KMS-11 (cell line): ENCODE data around the gene ZBTB7B.
A peak's percentile ranks its signal among the peaks of the same experiment; 100 is the strongest.

Experiments
- H2AFZ ChIP-seq: fragments of 200-600 bp; sonication (generic); 2 replicates; pipeline ENCODE4 v1.6.1; 2016; ENCODE audit warnings: antibody characterized with exemption, mixed run types, low read depth
- H3K27ac ChIP-seq: fragments of 200-600 bp; sonication (generic); 2 replicates; pipeline ENCODE4 v1.6.1; 2016; ENCODE audit warnings: mild to moderate bottlenecking, mixed run types
- H3K27me3 ChIP-seq: fragments of 200-600 bp; sonication (generic); 2 replicates; pipeline ENCODE4 v1.6.1; 2017; ENCODE audit warnings: mild to moderate bottlenecking, low read depth, mixed run types, moderate library complexity; ENCODE audit not compliant: insufficient read depth
- H3K36me3 ChIP-seq: fragments of 200-600 bp; sonication (generic); 2 replicates; pipeline ENCODE4 v1.6.1; 2017; ENCODE audit warnings: mild to moderate bottlenecking, mixed run types; ENCODE audit not compliant: insufficient read depth
- H3K4me1 ChIP-seq: fragments of 200-600 bp; sonication (generic); 2 replicates; pipeline ENCODE4 v1.6.1; 2016; ENCODE audit warnings: mild to moderate bottlenecking, low read depth, mixed run types; ENCODE audit not compliant: poor library complexity, severe bottlenecking
- H3K4me2 ChIP-seq: fragments of 200-600 bp; sonication (generic); 2 replicates; pipeline ENCODE4 v1.7.0; 2016; ENCODE audit warnings: mild to moderate bottlenecking, mixed run types
- H3K4me3 ChIP-seq: fragments of 200-600 bp; sonication (generic); IDR thresholded peaks from 2 replicates; pipeline ENCODE4 v1.6.1; 2017; ENCODE audit warnings: low read depth, low read length, mixed read lengths; ENCODE audit not compliant: insufficient read depth
- H3K79me2 ChIP-seq: fragments of 200-600 bp; sonication (generic); 2 replicates; pipeline ENCODE4 v1.6.1; 2016; ENCODE audit warnings: low read depth, mixed run types; ENCODE audit not compliant: insufficient read depth
- H3K9ac ChIP-seq: fragments of 200-600 bp; sonication (generic); 2 replicates; pipeline ENCODE4 v1.6.1; 2016; ENCODE audit warnings: mild to moderate bottlenecking, mixed run types
- H4K20me1 ChIP-seq: fragments of 200-600 bp; sonication (generic); 2 replicates; pipeline ENCODE4 v1.6.1; 2016; ENCODE audit warnings: mild to moderate bottlenecking, mixed run types; ENCODE audit not compliant: insufficient read depth
- TF ChIP-seq, protein P1 (sequence below): fragments of 200-600 bp; sonication (generic); conservative IDR thresholded peaks from 2 replicates; pipeline ENCODE4 v1.6.1; 2017; ENCODE audit warnings: low read depth, mild to moderate bottlenecking, antibody characterized with exemption, low read length, moderate library complexity, mixed read lengths

Gene ZBTB7B

DNA sequence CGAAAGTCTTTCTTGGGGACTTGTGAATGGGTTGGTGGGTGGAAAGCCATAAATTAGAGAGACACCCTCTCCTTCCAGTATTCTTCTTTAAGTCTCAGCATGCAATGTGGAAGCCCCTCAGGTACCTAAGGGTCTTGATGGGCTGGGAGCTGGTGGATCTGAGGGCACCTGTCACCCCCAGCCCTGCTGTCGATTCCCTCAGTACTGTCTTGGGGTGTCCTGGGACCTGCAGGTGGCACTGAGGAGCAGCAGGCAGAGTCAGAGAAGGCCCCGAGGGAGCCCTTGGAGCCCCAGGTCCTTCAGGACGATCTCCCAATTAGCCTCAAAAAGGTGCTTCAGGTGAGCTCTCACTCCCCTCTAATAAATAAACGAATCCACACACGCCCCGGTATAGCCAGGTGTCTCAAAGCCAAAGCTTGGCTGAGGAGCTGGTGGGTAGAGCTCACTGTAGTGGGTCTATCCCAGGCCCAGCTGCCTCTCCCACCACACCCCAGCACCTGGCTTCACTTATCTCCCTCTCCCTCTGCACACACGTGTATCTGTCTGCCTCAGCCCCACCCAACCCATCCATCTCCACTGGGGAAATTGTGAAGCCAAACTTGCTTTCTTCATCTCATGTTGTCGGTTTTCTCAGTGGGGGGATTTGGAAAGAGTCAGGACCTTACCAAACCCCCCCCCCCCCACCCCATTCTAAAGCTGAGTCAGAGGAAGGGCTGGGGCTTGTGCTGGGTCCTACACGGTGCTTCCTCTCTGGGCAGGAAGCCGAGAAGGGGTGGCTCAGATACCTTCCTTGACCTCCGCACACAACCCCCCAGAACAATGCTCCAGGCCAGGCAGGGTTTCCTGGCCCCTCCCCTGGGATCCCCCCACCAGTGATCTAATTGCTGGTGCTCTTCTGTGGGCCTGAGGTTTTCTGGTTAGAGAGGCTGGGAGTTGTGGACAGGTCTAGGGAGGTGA is 50.1 kb downstream of the ZBTB7B start:
- peak overlapping the region; percentile 98 for H3K4me3 ChIP-seq

DNA sequence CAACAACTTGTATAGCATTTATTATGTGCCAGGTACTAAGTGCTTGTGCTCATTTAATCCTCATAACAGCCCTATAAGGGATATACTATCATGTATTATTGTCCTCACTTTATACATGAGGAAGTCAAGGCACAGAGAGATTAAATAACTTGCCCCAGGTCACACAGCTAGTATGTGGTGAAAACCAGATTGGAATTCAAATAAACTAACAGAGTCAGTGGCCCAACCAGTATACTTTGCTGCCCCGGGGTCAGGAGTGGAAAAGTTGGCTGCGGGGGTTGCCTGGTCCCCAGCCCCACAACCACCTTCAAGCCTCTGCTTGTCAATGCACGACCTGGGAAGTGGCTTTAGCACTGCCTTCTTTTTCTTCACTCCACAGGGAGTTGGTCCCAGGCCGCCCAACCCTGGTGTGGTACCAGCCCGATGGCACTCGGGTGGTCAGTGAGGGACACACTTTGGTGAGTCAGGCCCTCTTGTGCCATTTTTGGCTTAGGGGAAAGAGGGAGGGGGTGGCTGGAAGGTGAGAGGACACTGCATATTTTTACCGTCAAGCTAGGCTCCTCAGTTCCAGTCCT is 51.0 kb downstream of the ZBTB7B start:
- TF ChIP-seq, protein P1, sequence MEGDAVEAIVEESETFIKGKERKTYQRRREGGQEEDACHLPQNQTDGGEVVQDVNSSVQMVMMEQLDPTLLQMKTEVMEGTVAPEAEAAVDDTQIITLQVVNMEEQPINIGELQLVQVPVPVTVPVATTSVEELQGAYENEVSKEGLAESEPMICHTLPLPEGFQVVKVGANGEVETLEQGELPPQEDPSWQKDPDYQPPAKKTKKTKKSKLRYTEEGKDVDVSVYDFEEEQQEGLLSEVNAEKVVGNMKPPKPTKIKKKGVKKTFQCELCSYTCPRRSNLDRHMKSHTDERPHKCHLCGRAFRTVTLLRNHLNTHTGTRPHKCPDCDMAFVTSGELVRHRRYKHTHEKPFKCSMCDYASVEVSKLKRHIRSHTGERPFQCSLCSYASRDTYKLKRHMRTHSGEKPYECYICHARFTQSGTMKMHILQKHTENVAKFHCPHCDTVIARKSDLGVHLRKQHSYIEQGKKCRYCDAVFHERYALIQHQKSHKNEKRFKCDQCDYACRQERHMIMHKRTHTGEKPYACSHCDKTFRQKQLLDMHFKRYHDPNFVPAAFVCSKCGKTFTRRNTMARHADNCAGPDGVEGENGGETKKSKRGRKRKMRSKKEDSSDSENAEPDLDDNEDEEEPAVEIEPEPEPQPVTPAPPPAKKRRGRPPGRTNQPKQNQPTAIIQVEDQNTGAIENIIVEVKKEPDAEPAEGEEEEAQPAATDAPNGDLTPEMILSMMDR, result no peak
- no peak overlapping the region for H3K9ac ChIP-seq
- no peak overlapping the region; the same call in 1 of the 2 replicates for H3K4me2 ChIP-seq

More for the DNA sequence above, 50.1 kb downstream of the ZBTB7B start:
- Histone ChIP-seq H3K9ac (peak overlapping the region; percentile 59; the same call in 1 of the 2 replicates), H3K36me3 (no peaks in the 10 kb centered on the region; the same call in 1 of the 2 replicates), H4K20me1 (no peaks in the 10 kb centered on the region), H3K27ac (no peak overlapping the region), H3K4me1 (peaks cover 47% of the 10 kb centered on the region), H3K4me2 (peak overlapping the region; percentile 92), H3K79me2 (peaks cover 13% of the 10 kb centered on the region; the same call in 1 of the 2 replicates), H2AFZ (peak overlapping the region; percentile 84; the same call in 1 of the 2 replicates), H3K27me3 (no peaks in the 10 kb centered on the region)
- TF ChIP-seq, protein P1, result peak; percentile 74

DNA sequence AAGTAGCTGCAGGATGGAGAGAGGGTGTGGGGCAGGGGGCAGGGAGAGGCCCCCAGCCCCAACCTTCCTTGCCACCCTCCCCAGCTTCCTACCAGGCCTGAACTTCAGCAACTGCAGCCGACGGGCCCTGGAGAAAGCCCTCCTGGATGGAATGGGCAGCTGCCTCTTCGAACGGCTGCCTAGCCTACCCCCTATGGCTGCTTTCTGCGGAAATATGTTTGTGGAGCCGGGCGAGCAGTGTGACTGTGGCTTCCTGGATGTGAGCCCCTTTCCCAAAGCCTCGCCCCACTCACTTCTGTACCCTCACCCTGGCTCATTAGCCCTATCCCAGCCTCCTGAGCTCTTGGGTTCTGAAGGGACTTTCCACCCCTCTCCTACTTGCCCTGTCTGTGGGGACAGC is 54.5 kb downstream of the ZBTB7B start:
- peak overlapping the region; percentile 14 for H3K27ac ChIP-seq
- peak overlapping the region; percentile 5 for H3K4me2 ChIP-seq
- no peak overlapping the region for H3K9ac ChIP-seq
- H3K36me3 ChIP-seq, result no peaks in the 10 kb centered on the region; the same call in 1 of the 2 replicates
- peaks cover 49% of the 10 kb centered on the region for H3K4me1 ChIP-seq
- no peaks in the 10 kb centered on the region for H4K20me1 ChIP-seq
- no peak overlapping the region for H2AFZ ChIP-seq
- H3K4me3 ChIP-seq, result no peak overlapping the region
- TF ChIP-seq, protein P1, result no peak
- H3K27me3 ChIP-seq, result no peaks in the 10 kb centered on the region
- peaks cover 6% of the 10 kb centered on the region; the same call in 1 of the 2 replicates for H3K79me2 ChIP-seq

More for the DNA sequence above, 51.0 kb downstream of the ZBTB7B start:
- Histone ChIP-seq H4K20me1 (no peaks in the 10 kb centered on the region), H3K27me3 (no peaks in the 10 kb centered on the region), H3K79me2 (peaks cover 13% of the 10 kb centered on the region; the same call in 1 of the 2 replicates), H3K36me3 (no peaks in the 10 kb centered on the region; the same call in 1 of the 2 replicates), H2AFZ (no peak overlapping the region), H3K27ac (no peak overlapping the region), H3K4me1 (peaks cover 56% of the 10 kb centered on the region), H3K4me3 (no peak overlapping the region)

DNA sequence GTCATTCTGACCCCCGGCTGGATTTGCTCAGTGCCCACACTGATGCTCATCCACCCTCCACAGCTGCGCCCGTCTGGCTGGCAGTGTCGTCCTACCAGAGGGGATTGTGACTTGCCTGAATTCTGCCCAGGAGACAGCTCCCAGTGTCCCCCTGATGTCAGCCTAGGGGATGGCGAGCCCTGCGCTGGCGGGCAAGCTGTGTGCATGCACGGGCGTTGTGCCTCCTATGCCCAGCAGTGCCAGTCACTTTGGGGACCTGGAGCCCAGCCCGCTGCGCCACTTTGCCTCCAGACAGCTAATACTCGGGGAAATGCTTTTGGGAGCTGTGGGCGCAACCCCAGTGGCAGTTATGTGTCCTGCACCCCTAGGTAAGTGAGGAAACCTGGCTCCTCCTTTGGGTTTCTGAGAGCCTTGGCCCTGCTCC is 55.2 kb downstream of the ZBTB7B start:
- H3K27ac ChIP-seq, result peak overlapping the region; percentile 14
- H3K9ac ChIP-seq, result no peak overlapping the region
- H4K20me1 ChIP-seq, result no peaks in the 10 kb centered on the region
- H3K4me2 ChIP-seq, result peak overlapping the region; percentile 5
- peaks cover 43% of the 10 kb centered on the region for H3K4me1 ChIP-seq
- H3K36me3 ChIP-seq, result no peaks in the 10 kb centered on the region; the same call in 1 of the 2 replicates
- H2AFZ ChIP-seq, result no peak overlapping the region
- H3K27me3 ChIP-seq, result no peaks in the 10 kb centered on the region
- H3K4me3 ChIP-seq, result no peak overlapping the region
- TF ChIP-seq, protein P1, result peak; percentile 70
- H3K79me2 ChIP-seq, result no peaks in the 10 kb centered on the region
